HepG2 (cell line): Measurements from ENCODE around the gene SPNS1. TPM values are rescaled to one million over a fixed set of nuclear protein-coding genes. Genes with fewer than 3 reads are reported as not detected.

ENCODE experiments used
- ATAC-seq: fragments of 200-7000 bp; cut with Tn5 transposase; 3 replicates; pipeline ENCODE4 v1.9.1; 2020; ENCODE audit warnings: mild to moderate bottlenecking, moderate library complexity
- BruUV-seq: library from RNA; stranded (reverse); fragments of 400-500 nt; replicated peaks from 2 replicates; lab custom pipeline; 2021; lab: Mats Ljungman, UMichigan
- CTCF ChIA-PET: fragments of 300-600 bp; formaldehyde crosslinking; extraction: SDS; loops from one replicate; lab custom pipeline; 2021; ENCODE audit warnings: low total read pairs, inconsistent platforms, low intra/inter-chr PET ratio; lab: Yijun Ruan, JAX
- POLR2A ChIA-PET: fragments of 350-600 bp; sonication (Branson Sonifier 250); formaldehyde crosslinking; loops from one replicate; lab custom pipeline; 2020; ENCODE audit warnings: antibody characterized with exemption, inconsistent platforms; lab: Yijun Ruan, JAX
- DNase-seq: peaks from one replicate; pipeline ENCODE4 v3.0.0-alpha.2; 2015; ENCODE audit warnings: low spot score
- FAIRE-seq: peaks from 3 replicates; lab custom pipeline; 2011; peaks lifted over from hg19 to GRCh38; lab: Jason Lieb, UNC
- H2AFZ ChIP-seq: one replicate; pipeline ENCODE4 v1.6.1; 2011; ENCODE audit warnings: low read length, inconsistent platforms
- H3K27ac ChIP-seq: fragments of 300-600 bp; 3 replicates; pipeline ENCODE4 v1.8.0; 2011; ENCODE audit warnings: mixed run types, mild to moderate bottlenecking, mixed read lengths, low read length, inconsistent platforms; ENCODE audit not compliant: insufficient read depth; ENCODE audit errors: extremely low read length
- H3K27me3 ChIP-seq, 2 experiments: fragments of 200-600 bp in 1 of 2; 2 replicates in 1 of 2; 3 replicates in 1 of 2; pipeline versions ENCODE4 v1.6.0 to v1.8.0; 2011; ENCODE audit warnings: low read length in 2 of 2, mild to moderate bottlenecking in 2 of 2, moderate library complexity in 2 of 2, inconsistent platforms in 1 of 2; ENCODE audit not compliant: insufficient read depth in 2 of 2, control insufficient read depth in 1 of 2
- H3K36me3 ChIP-seq, 2 experiments: fragments of 200-600 bp in 1 of 2; replicated peaks in 1 of 2; 2 replicates in 1 of 2; 3 replicates in 1 of 2; pipeline versions ENCODE4 v1.5.1 to v1.8.0; 2011; ENCODE audit warnings: low read length in 2 of 2, inconsistent platforms in 1 of 2; ENCODE audit not compliant: insufficient read depth in 2 of 2, control insufficient read depth in 1 of 2
- H3K4me1 ChIP-seq: 2 replicates; pipeline ENCODE4 v1.5.1; 2012; ENCODE audit warnings: low read length, inconsistent platforms; ENCODE audit not compliant: insufficient read depth
- H3K4me2 ChIP-seq: 2 replicates; pipeline ENCODE4 v1.6.0; 2011; ENCODE audit warnings: low read depth, low read length, inconsistent platforms
- H3K4me3 ChIP-seq, 3 experiments: fragments of 200-600 bp in 1 of 3; sonication (generic), shearing (Covaris generic) in 1 of 3; replicated peaks in 1 of 3; 2 replicates each; pipeline ENCODE4 v1.5.1; 2011 to 2016; ENCODE audit warnings: low read length in 3 of 3, inconsistent platforms in 2 of 3, low read depth in 2 of 3, mild to moderate bottlenecking in 2 of 3, control low read depth in 1 of 3, mixed read lengths in 1 of 3; ENCODE audit not compliant: insufficient read depth in 1 of 3
- H3K79me2 ChIP-seq: one replicate; pipeline ENCODE4 v1.6.1; 2011; ENCODE audit warnings: low read length, inconsistent platforms; ENCODE audit not compliant: insufficient read depth
- H3K9ac ChIP-seq: 2 replicates; pipeline ENCODE4 v1.6.0; 2011; ENCODE audit warnings: mild to moderate bottlenecking, low read depth, low read length, inconsistent platforms; ENCODE audit not compliant: insufficient read depth
- H3K9me3 ChIP-seq: 2 replicates; pipeline ENCODE4 v1.5.1; 2012; ENCODE audit warnings: mild to moderate bottlenecking, low read length
- H4K20me1 ChIP-seq: 2 replicates; pipeline ENCODE4 v1.6.0; 2011; ENCODE audit warnings: inconsistent platforms, mild to moderate bottlenecking, low read length, moderate library complexity; ENCODE audit not compliant: insufficient read depth
- ZBTB21 ChIP-seq: sonication (generic); formaldehyde crosslinking; IDR thresholded peaks from 2 replicates; pipeline ENCODE4 v1.4.0; 2020; ENCODE audit warnings: missing genetic modification reagents
- ZMYM3 ChIP-seq: sonication (generic); formaldehyde crosslinking; IDR thresholded peaks from 2 replicates; pipeline ENCODE4 v1.5.1; 2020; ENCODE audit warnings: mild to moderate bottlenecking, missing genetic modification reagents
- ZNF33A ChIP-seq: sonication (generic); formaldehyde crosslinking; IDR thresholded peaks from 2 replicates; pipeline ENCODE4 v1.5.1; 2020; ENCODE audit warnings: missing genetic modification reagents, mild to moderate bottlenecking, moderate library complexity, borderline replicate concordance
- ZNF574 ChIP-seq: sonication (generic); formaldehyde crosslinking; IDR thresholded peaks from 2 replicates; pipeline ENCODE4 v1.4.0; 2020; ENCODE audit warnings: missing genetic modification reagents
- ZNF768 ChIP-seq: sonication (generic); formaldehyde crosslinking; IDR thresholded peaks from 2 replicates; pipeline ENCODE4 v1.4.0; 2020; ENCODE audit warnings: missing genetic modification reagents
- WGBS: methylation state at CpG from one replicate; pipeline ENCODE4 v1.1.6; 2017; ENCODE audit warnings: low lambda C conversion rate; 5-methylcytosine and 5-hydroxymethylcytosine counted together
- in situ Hi-C: cut with HindIII; loops from 2 replicates; pipeline ENCODE4 v1.10.0; 2017; ENCODE audit warnings: low pct_unique_long_range_greater_than_20kb; ENCODE audit not compliant: extremely low pct_ligation_motif_present
- intact Hi-C: fragments of 100-400 bp; cut with micrococcal nuclease; formaldehyde crosslinking; loops from one replicate; pipeline ENCODE4 v1.10.0; 2022; ENCODE audit not compliant: unreplicated experiment
- polyA plus RNA-seq, 8 experiments: library from polyadenylated mRNA; depleted of rRNA in 3 of 8; stranded (reverse) in 7 of 8; unstranded in 1 of 8; fragments of >200 nt; fragmentation: Illumina TruSeq in 4 of 8; extraction: Trizol in 4 of 8; gene quantifications; 2 replicates each; pipeline versions ENCODE4 v1.2.1 to v1.2.3, GENCODE V29; 2011 to 2016; ENCODE audit warnings: low read depth in 4 of 8, missing spikeins in 1 of 8, mixed read lengths in 1 of 8; ENCODE audit not compliant: insufficient read depth in 1 of 8
- total RNA-seq, 5 experiments: library from RNA; depleted of rRNA; stranded (reverse); fragments of >200 nt; fragmentation: Illumina TruSeq; extraction: Trizol; gene quantifications; 2 replicates each; pipeline ENCODE4 v1.2.3, GENCODE V29; 2016; ENCODE audit warnings: low read depth in 1 of 5

Gene SPNS1
- total and polyA plus RNA-seq, 2 of the 13 experiments (the other 11 are each of a cell fraction or from before 2014, with no cell fraction given) = 25.6 to 38.8 TPM

DNA sequence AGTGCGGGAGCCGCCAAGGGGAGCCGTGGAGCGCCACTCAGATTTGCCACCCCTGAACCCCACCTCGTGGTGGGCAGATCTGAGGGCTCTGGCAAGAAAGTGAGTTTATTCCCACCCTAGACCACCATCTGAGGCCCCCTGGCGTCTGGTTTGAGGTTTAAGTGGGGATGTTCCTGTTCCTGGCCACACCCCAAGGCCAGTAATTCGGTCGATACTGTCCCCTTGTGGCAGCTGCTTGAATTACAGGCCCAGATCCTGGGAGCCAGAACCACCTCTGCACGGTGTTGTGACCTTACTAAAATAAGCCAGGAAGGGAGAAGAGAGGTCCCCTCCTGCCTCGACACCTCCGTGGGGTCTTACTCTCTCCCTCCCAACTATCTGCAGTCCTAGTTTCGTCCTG, 6.9 kb downstream of the SPNS1 start (continued):
- TF ChIP-seq ZNF574 (CRISPR knock-in tag) = peak; percentile 36; the same call in 1 of the 2 replicates

- H3K9me3 ChIP-seq = no peaks in the 10 kb centered on the region
- H3K27me3 ChIP-seq = no peaks in the 10 kb centered on the region
- H3K79me2 ChIP-seq = no peaks in the 10 kb centered on the region
- H2AFZ ChIP-seq = no peak overlapping the region
- FAIRE-seq = no peak
- intact Hi-C loops (no loop called here), in situ Hi-C loops (no loop called here)
- H3K9ac ChIP-seq = no peak overlapping the region
- ATAC-seq = no peak
- no peak overlapping the region for H3K4me2 ChIP-seq
- peaks cover 23 to 55% of the 10 kb centered on the region in 2 experiments for H3K36me3 ChIP-seq
- no peak for DNase-seq
- ChIA-PET CTCF (no interaction called here), POLR2A (interaction anchor here (1.0 kb wide), 1 partner anchor 8 kb away, joined by 3 read pairs; the partner anchor contains the start of gene SPNS1)
- H4K20me1 ChIP-seq = no peaks in the 10 kb centered on the region; the same call in 1 of the 2 replicates
- TF ChIP-seq ZNF33A (CRISPR knock-in tag) = no peak
- peak; percentile 83 for TF ChIP-seq ZMYM3 (CRISPR knock-in tag)
- TF ChIP-seq ZBTB21 = no peak
- TF ChIP-seq ZNF768 (CRISPR knock-in tag) = peak; percentile 96
- H3K4me3 ChIP-seq = no peak overlapping the region
- 96% methylated on average over 10 of the region's 10 CpGs for WGBS
- no TSS peak for BruUV-seq
- H3K4me1 ChIP-seq = no peaks in the 10 kb centered on the region
- no peak overlapping the region for H3K27ac ChIP-seq
Observed at GRCh38 chr16:28982418-28982817, 7.8 kb downstream of the SPNS1 start.
